H1 (cell line): ENCODE results near the gene ZNF134. TPM values are rescaled to one million over a fixed set of nuclear protein-coding genes. Genes with fewer than 3 reads are reported as not detected.

Experiments
- CBX8 ChIP-seq: fragments of 300-800, 300-1000 bp; sonication (generic); IDR thresholded peaks from 2 replicates; pipeline ENCODE4 v1.7.1; 2016; ENCODE audit warnings: low read depth, low read length, borderline replicate concordance
- CTCF ChIP-seq, 3 experiments: IDR thresholded peaks; 1 replicate in 2 of 3; 2 replicates in 1 of 3; pipeline versions ENCODE4 v1.5.1 to v1.6.1; 2011; ENCODE audit warnings: low read length in 3 of 3, mild to moderate bottlenecking in 3 of 3, inconsistent platforms in 2 of 3, low read depth in 1 of 3, moderate library complexity in 1 of 3; ENCODE audit not compliant: insufficient read depth in 1 of 3; ENCODE audit errors: control extremely low read depth in 1 of 3
- E2F6 ChIP-seq: IDR thresholded peaks from 2 replicates; pipeline ENCODE4 v1.6.1; 2012; ENCODE audit warnings: inconsistent platforms
- GTF2F1 ChIP-seq: IDR thresholded peaks from 2 replicates; pipeline ENCODE4 v1.6.1; 2012; ENCODE audit warnings: low read depth, low read length, improper control_type of control experiment, borderline replicate concordance
- KDM4A ChIP-seq: IDR thresholded peaks from one replicate; pipeline ENCODE4 v1.7.1; 2012; ENCODE audit warnings: low read depth, mild to moderate bottlenecking, moderate library complexity, low read length, inconsistent platforms; ENCODE audit not compliant: severe bottlenecking
- MAX ChIP-seq: IDR thresholded peaks from 2 replicates; pipeline ENCODE4 v1.6.1; 2012; ENCODE audit warnings: inconsistent platforms
- NANOG ChIP-seq: IDR thresholded peaks from 2 replicates; pipeline ENCODE4 v1.6.1; 2011; ENCODE audit warnings: low read length, low read depth, mild to moderate bottlenecking, inconsistent platforms; ENCODE audit not compliant: insufficient read depth, poor library complexity, severe bottlenecking
- RAD21 ChIP-seq, 2 experiments: IDR thresholded peaks in 1 of 2; conservative IDR thresholded peaks in 1 of 2; 2 replicates each; pipeline ENCODE4 v1.6.1; 2011; ENCODE audit warnings: low read depth in 2 of 2, low read length in 2 of 2, improper control_type of control experiment in 1 of 2, inconsistent platforms in 1 of 2, mild to moderate bottlenecking in 1 of 2, moderate library complexity in 1 of 2
- RBBP5 ChIP-seq: IDR thresholded peaks from 2 replicates; pipeline ENCODE4 v1.7.1; 2012; ENCODE audit warnings: low read depth, mild to moderate bottlenecking, inconsistent platforms, low read length, moderate library complexity, borderline replicate concordance
- SAP30 ChIP-seq: fragments of 300-600 bp; sonication (generic); IDR thresholded peaks from 2 replicates; pipeline ENCODE4 v1.7.1; 2012; ENCODE audit warnings: low read length, moderate library complexity, mild to moderate bottlenecking, inconsistent platforms; ENCODE audit not compliant: insufficient read depth, insufficient replicate concordance
- SIN3A ChIP-seq, 2 experiments: IDR thresholded peaks in 1 of 2; conservative IDR thresholded peaks in 1 of 2; 2 replicates each; pipeline ENCODE4 v1.6.1; 2011 to 2012; ENCODE audit warnings: low read length in 2 of 2, improper control_type of control experiment in 1 of 2, low read depth in 1 of 2, mild to moderate bottlenecking in 1 of 2
- SIRT6 ChIP-seq: IDR thresholded peaks from one replicate; pipeline ENCODE4 v1.7.1; 2012; ENCODE audit warnings: low read length, inconsistent platforms
- SP1 ChIP-seq: IDR thresholded peaks from 2 replicates; pipeline ENCODE4 v1.6.1; 2011; ENCODE audit warnings: low read depth, low read length
- TAF7 ChIP-seq: optimal IDR thresholded peaks from 2 replicates; pipeline ENCODE3; 2011; ENCODE audit warnings: low read depth, mild to moderate bottlenecking, inconsistent platforms, low read length, moderate library complexity, borderline replicate concordance
- USF2 ChIP-seq: IDR thresholded peaks from 2 replicates; pipeline ENCODE4 v1.6.1; 2011; ENCODE audit warnings: low read length, improper control_type of control experiment
- YY1 ChIP-seq: IDR thresholded peaks from 2 replicates; pipeline ENCODE4 v1.6.1; 2011; ENCODE audit warnings: low read depth, mild to moderate bottlenecking, low read length
- polyA plus RNA-seq, 7 experiments: library from polyadenylated mRNA; depleted of rRNA in 3 of 7; stranded (reverse) in 5 of 7; unstranded in 2 of 7; fragments of >200 nt in 5 of 7; fragments of 200-250 nt in 2 of 7; gene quantifications; 1 replicate in 5 of 7; 2 replicates in 1 of 7; 4 replicates in 1 of 7; pipeline versions ENCODE4 v1.2.1 to v1.2.3, GENCODE V29; 2011 to 2013; ENCODE audit warnings: missing spikeins in 2 of 7, mixed read lengths in 2 of 7
- total RNA-seq: library from RNA; stranded (reverse); fragmentation: NEBNext Ultra II Directional; extraction: Animal tissue kit (Norgen Biotek cat#: 25700); gene quantifications from 2 replicates; pipeline ENCODE4 v1.2.1, GENCODE V29; 2021

Gene ZNF134
- total and polyA plus RNA-seq, 2 of the 8 experiments (the other 6 are each of a cell fraction or from before 2014, with no cell fraction given), result 16.6 to 54.6 TPM

GRCh38 chr19:57583521-57584416 lies 30.3 kb upstream of the ZNF134 start, which contains the start of gene ZIK1 (continued):
- TF ChIP-seq RBBP5 (0 out of 2 replicates have a peak, but pooled peaks have one; percentile 9), GTF2F1 (peak; percentile 60; the same call in 1 of the 2 replicates), SP1 (0 out of 2 replicates have a peak, but pooled peaks have one; percentile 5), TAF7 (peak; percentile 12), YY1 (peak; percentile 73; the same call in 1 of the 2 replicates), SIN3A (conservative IDR thresholded peaks at IDR 0.05 in 1 of 2, IDR thresholded peaks at IDR 0.05 in 1 of 2; ENCODE audit: low read depth in 1 of 2, low read length in 2 of 2) (peak; percentile 19 to 62; a peak in 1 of 4 replicates), KDM4A (peak; percentile 99), RAD21 (IDR thresholded peaks at IDR 0.05 in 1 of 2, conservative IDR thresholded peaks at IDR 0.05 in 1 of 2; ENCODE audit: low read depth in 2 of 2, low read length in 2 of 2) (peak in 1 of 2 experiments; percentile 12; a peak in 2 of 4 replicates), USF2 (peak; percentile 82), CBX8 (no peak), E2F6 (peak; percentile 99), CTCF (IDR thresholded peaks at IDR 0.05; ENCODE audit: control extremely low read depth in 1 of 3, insufficient read depth in 1 of 3, low read depth in 1 of 3, low read length in 3 of 3) (peak; percentile 13 to 15 (median 15); a peak in 3 of 4 replicates), NANOG (no peak), SIRT6 (no peak), MAX (peak; percentile 99), SAP30 (peak; percentile 22)
